ENCODE measurements around the gene DCBLD2.

DCBLD2 gene

DNA sequence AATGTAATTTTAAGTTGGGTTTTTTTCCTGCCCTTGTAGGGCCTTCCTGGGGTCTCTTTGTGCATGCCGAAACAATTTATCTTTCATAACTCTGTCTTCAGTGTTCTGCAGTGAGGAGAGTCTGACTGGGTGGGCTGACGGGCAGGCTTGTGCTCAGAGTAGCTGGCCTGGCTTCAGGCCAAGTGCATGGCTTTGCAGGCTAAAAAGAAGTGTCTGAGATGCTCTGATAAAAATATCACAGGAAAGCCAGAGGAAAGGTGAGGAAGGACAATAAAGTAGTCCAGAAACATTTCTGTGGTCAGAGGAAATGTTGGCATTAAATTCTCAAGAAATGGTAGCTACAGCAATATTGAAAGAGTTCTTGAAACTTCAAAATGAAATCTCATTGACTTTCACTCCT, 112.8 kb downstream of the DCBLD2 start:
- DNase-seq: no peak

DNA sequence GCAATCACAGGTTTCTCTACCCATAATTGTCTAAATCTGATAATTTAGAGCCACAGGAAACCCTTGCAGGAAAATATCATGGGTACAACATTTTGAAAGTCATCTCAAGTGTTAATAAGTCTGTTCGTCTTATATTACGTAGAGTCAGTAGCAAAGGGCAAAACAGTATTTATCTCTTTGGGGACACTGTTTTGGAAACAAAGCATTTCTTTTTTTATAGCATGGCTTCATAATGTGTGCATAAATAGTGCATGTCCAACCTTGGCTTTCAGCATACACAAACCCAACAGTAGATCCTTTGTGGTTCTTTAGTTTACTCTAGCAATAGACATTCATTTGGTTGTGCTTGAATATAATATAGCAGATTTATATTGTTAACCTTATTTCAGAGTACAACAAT, 114.3 kb downstream of the DCBLD2 start:
- no peak for DNase-seq

DNA sequence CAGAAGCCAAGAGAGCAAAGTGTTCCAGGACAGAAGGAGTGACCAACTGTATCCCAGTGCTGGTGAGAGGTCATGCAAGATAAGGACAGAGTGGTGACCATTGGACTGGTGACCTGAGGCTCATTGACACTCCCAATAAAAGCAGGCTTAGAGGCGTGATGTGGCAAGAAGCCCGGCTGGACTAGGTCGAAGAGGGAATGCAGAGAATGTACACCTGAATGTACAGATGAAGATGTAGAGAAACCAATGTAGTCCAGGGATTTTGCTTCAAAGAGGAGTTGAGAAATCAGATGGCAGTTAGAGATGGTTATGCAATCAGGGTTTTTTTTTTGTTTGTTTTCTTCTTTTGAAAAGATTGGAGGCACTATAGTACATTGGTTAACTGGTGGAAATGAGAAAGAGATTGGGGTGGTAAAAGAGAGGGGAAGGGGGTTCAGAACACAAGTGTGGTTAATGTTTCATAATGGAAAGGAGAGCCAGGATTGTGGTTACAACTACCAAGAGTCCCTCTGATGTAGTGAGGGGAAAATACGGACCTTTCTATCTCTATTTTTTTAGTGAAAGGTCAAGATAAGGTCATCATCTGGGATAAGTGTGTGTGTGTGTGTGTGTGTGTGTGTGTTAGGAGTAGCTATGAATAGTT, 115.0 kb downstream of the DCBLD2 start:
- no peak for DNase-seq

DNA sequence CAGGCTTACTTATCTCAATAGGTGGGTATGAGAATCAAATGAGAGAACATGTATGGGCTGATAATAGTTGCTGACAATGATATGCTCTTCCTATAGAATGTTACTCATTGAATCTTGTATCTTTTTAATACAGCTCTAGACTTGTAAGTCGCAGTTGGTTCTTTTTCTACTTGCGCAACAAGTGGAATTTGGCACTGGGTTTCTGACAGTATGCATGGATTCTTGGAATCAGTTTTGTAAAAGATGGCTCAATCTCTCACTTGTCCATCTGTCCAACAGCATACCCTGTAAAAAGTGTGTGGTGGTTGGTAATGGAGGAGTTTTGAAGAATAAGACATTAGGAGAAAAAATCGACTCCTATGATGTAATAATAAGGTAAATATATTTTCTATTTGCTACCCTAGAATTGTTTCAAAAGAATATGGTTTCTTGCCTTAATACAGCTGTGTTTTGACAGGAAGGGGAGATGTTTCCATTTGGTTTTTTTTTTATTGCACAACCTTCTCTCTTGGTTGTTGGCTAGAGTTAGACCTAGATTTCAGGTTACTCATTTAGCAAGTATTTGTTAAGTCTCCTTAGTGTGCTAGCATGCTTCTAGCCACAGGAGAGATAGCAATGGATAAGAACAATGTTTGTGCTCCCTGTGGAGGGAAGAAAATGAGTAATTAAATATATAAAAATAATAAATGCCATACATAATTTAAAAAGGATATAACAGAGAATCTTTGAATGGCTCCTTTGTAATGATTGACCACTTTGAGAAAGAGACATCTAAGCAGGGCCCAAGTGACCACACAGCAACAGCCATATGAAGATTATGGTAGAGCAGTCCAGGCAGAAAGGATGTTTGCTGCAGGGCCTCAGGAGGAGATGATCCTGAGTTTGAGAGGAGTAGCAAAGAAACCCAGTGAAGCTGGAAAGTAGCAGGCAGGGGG, 116.6 kb downstream of the DCBLD2 start:
- no peak for DNase-seq

DNA sequence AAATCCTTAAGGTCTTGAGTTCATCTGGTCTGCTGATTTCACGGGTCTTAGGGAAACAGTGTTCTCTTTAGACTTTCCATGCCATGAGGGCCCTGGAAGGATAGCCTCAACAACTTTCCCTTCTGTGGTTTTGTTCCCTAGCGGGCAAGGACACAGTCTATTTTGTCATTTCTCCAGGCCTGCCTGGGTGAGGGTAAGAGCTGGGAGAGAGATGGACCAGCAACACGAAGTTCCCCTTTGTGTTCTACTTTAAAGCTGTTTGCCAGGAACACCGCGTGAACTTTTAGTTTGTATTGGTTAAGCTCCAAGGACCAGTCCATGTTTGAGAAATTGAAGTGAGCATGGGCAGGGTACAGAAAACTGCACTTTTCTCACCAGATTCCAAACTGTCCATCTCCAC, 117.5 kb downstream of the DCBLD2 start:
- no peak for DNase-seq

DNA sequence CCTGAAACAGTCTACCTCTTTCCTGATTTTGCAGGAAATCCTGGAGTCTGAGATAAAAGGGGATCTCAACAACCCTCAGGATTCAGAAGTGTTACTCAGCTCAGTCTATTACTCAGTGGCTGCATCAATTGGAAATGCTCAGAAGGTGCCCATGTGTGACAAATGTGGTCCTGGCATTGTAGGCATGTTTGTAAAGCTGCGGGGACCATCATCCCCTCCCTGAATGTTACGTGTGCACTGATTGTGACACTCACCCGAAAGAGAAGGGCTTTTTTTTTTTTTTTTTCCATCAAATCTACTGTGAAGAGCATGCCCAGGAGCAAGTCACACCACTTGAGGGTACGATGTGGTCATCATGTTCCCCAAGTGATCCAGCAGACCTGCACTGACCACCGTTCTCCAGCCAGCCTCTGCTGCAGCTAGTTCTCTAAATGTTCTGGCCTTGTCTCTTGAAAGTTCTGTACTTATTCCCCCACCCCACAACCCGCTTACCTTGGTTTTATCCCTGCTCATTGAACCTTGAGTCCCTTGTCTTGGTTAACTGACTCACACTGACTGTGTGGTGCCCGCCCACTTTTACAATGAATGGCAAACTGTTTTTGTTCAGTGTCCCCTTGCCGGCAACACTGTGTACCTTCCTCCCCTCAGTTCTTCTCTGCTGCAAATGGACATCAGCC, 118.5 kb downstream of the DCBLD2 start:
- no peak for DNase-seq

DNA sequence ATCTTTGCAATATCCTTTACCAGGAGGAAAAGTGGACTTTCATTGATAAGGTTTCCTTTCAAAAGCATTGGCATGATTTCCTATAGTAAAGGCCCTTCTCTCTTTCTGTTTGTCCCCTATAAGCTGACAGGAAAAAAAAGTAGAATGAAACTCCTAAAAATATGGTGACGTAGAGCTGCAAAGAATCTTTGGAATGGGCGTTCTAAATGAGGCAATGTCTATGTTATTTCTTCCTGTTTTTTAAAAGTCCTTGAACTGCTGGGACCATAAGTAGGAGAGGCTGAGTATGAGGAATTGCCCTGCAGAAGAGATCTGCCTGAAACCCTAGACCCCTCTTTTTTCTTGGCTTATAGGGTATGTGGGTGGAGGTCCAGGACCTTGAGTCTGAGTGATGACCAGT, 121.2 kb downstream of the DCBLD2 start:
- no peak for DNase-seq

DNA sequence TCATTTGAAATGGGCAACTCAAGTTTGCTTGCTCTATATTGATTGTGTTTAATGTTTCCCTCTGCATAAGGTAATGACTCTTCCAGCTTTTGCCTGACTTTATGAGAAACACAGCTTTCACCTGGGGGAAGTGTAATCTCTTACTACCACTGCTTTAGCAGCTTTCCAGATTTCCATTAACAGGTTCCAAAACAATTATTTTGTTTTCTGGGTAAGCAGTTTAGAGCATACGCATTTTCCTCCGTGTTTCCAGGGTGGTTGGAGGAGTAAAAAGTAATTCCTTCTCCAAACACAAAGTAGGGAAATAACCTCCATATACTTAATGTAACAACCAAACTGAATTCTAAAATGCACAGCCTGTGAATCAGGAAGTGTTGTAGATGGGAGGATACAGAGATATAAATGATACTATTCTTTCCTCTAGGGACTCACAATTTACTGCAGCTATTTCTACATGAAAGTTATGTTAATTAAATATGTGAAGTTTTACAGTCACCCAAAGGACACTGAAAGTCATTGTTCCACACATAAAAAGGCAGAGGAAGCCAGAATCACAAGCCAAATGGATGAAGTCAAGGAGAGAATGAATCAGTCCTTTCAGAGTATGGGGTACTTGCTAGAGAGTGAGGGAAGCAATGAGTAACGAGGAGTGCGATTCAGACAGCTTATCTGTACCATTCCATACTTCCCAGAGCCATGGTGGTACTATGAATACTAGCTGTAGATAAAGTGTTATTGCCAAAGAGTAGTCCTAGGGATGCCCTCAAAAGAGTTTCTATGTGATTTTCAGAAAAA, 121.8 kb downstream of the DCBLD2 start:
- no peak for DNase-seq

DNA sequence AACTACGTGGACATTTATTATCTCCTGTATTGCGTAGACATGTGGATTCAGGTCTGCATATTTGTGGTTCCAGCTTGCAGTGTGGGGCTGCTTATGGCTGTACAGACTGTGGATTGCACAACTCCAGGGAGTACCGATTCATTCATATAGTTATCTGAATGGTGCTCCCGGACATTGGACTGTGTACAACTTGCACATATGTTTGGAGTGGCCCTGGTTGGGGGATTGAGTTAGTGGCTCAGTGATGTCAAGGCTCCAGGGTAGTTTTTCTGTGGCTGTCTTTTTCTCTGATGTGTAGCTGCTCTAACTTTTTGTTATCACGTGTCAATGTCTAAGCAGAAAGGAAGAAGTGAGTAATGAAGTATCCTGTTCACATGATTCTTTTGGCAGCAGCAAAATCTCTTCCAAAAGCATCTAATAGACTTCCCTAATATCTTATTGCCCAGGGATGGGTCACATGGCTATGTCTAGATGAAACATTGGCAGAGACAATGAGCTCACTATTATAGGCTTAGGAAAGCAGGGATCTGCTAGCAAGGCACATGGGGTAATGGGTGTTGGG, 122.6 kb downstream of the DCBLD2 start:
- DNase-seq: no peak

DNA sequence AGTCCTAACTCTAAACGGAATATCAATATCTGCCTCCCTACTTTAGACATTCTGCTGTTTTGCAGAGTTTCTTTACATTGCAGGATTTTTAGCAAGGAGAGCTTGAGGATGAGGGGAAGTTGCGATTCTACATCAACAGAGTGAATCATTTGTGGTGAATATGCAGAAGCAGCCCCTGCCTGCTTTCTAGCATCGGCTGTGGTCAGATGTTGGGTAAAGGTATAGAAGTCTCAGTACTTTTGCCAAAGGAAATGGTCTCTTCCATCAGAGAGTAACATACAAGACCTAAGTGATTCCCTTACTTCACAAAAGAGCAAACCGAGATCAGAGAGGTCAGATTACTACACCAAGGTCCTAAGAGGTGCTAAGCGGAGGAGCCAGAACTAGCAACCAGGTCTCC, 123.1 kb downstream of the DCBLD2 start:
- DNase-seq: no peak

DNA sequence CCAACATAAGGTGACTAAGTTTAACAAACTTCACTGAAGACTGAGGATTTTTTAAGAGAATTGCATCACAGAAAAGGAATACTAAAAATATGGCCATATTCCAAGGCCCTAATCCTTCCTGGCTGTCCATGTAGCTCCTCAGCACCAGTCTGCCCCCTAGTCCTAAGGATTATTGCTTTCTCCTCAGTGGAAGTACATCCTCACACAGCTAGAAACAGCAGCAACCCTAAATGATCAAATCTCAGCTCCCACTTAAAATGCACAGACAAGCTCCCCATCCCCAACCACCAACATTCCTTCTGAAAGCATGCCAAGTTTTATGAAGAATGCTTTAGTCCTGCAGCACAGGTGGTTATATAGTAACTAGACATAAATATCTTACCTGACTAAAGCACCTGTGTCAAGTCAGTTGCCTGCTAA, 123.7 kb downstream of the DCBLD2 start:
- DNase-seq: no peak

DNA sequence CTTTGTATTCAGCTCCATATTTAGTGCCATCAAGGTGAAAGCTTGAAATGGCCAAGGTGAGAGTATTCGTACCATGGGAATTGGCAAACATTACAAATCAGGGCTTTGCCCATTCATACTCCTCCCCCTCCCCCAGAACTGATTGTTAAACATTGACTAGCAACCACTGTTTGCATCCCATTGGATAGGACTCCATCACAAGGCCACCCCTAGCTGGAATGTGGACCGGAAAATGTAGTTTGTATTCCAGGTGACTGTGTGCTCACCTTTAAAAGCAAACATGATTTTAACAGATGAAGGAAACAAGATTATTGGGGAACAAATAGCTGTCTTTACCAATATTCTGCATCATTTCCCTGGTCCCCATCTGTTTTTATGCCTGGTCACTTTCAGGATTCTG, 124.2 kb downstream of the DCBLD2 start:
- no peak for DNase-seq

DNA sequence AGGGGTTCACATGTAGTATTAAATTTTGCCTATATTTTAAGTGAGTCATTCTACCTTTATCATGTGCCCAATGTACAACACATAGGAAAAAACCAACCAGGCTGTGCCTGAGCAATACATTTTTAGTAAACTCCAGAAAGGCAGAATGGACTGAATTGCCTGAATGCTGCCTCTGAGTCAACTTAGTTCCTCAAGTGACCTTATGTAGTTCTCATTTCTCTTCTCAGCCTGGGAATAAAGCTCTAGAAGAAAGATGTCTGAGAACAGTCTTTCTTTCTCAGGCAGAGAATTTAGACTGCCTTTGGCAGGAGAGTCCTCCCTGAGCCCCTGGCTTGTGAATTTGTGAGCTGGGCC, 125.4 kb downstream of the DCBLD2 start:
- DNase-seq: no peak

DNA sequence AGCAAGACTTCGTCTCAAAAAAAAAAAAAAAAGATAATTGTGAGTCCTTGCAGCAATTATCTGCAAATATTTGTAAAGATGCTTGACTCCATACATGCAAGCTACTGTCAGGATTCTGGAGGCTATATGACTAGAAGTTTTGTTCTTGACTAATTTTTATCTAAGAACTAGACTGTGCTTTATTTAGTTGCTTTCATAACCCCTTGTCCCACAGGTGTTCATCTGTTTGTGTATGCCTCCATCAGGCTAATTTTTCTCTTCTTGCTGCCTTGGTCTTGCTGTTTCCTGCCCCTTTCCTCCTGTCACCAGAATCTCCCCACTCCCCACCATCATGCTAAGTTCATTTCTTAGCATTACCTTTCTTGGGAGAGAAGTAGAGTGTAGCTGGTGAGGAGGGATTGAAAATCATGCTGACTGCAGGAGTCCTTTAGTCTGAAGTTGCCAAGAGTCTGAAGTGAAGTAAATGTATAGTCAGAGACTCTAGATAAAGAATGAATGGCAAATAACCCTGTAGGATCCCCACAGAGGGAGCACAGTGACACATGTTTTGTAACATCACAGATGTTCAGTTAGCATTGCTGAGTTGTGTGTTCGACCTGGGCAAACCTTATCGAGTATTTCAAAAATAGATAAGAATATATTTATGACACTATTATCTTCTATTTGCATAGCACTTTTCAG, 125.9 kb downstream of the DCBLD2 start:
- DNase-seq: no peak

DNA sequence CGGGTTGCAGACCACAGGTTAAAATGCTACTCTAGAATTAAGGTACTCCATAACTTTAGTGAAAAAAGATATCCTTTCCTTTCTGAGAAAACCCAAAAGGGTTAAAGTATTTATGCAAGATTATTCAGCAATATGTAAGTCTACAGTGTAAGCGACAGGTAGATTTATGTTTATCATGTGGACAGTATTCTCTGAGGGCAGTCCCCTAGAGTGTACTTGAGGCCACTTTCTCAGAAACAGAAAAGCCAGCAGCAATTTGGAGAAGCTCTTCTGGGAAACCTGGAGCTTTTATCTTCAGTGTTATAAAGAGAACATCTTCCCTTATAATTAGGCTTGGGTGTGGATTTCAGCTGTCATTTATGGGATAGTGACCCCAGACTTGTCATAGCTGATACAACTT, 129.5 kb downstream of the DCBLD2 start:
- DNase-seq: no peak

DNA sequence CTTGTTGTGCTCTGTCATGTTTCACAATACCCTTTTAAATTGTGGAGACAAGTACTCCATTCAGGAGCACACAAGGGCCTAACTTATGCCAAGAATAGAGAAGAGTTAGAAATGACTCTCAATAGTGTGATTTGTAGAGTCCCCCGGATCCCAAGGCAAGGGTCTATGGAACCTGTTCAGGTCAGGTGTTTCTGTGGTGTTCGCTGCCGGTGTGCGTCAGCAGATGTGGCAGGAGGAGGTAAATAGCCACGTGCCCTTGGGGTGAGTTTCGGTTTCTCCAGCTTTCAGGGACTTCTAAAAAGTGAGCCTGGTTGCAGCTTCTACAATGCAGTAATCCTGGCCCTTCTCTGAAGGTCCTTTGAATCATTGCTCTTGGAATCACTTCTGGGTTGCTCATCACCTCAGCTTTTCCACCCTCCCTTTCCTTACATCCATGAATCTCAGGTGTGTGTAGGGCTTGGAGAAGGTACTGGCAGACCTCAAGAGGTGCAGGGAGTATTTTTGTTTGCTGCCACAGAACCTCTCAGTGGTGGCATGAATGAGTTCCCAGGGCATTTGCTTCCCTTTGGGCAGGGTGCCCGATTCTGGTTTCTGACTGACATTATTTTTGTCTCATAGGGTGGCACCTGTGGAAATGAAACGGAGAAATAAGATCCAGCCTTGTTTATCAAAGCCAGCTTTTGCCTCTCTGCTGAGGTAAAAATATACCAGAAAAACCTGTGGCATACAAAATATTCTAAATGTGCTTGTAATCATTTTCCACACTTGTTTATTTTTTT, 131.0 kb downstream of the DCBLD2 start:
- DNase-seq: no peak

DNA sequence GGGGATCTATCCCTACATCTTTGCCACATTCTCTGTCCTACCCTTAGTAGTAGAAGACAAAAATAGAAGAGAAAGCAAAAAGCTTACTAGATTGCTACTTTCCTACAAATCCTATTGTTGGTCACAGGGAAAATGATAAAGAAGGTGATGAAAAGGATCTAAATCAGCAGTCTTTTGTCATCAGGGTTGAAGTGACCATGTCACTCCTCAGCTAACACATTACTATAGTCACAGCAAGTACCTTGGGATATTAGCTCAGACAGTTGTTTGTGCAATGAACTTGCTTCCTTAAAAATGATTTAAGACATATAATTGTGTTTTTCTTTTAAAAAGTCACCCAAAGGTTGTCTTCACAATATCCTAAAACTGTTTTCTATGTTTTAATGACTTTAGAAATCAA, 132.0 kb downstream of the DCBLD2 start:
- DNase-seq: no peak

DNA sequence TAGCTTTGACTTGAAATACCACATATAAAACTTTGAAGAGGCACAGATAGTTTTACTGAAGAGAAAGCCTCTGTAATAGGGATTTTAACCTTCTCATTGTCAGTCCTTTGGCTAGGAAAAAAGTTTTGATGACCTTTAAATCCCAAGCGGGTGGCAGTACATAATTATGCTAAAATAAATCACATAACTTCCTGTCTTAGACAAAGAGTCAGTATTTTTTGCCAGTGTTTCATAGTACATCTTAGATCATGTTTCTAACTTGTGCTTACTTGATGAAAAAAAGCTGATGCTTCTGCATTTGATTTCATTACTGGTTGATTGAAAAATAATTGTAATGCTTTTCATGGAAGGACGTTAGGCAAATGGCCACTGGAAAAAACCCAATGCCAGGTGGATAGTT, 132.5 kb downstream of the DCBLD2 start:
- DNase-seq: no peak

DNA sequence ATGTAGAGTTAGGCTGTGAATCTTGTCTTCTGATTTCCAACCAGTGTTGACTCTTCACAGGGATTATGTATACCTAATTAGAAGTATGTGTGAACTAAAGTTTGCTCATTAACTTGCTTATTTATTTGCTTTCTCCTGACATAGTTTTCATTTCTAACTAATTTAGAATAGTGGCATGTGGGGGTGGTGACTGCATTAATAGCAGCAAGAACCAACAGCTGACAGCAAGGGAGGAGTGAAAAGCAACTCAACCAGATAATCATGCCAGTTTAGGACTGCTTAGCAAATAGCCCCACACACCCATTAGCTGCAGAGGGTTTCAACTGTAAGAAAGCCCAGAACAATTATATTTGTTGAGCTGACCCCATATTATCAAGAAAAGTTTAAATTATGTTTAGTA, 134.6 kb downstream of the DCBLD2 start:
- DNase-seq: no peak

DNA sequence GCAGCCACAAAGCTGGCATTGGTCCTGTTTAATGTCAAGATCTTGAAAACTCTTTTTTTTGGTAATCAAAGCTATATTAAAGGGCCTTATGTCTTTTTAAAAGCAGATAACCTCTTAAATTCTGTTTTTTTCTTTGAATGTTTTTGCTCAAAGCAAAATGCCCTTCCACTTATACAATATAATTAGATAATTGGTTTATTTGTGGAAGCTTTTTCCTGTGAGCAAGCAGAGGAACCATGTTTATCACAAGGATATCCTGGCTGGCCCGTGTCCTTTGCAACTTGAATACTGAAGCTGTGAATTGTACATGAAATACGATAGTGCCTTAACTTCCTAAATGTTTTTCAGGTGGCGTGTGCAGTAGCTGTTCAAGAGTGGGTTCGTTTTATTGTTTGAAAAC, 135.8 kb downstream of the DCBLD2 start:
- DNase-seq: no peak

DNA sequence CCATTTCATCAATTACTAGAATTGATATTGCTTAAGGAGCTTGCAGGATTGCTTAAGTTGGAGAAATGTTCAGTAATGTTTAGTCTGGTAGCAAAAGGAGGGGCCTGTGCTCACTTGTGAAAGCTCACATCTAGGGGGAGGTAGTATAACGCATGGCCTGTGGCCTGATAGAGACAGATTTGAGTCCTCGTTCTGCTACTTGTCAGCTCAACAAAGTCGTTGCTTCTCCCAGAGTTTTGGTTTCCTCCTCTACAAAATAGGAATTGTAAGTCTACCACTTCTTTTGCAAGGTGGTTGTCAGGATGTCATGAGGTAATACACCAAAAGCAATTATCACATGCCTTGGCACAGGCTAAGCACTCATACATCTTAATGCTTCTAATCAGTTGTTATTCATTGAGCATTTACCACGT, 137.0 kb downstream of the DCBLD2 start:
- no peak for DNase-seq
